GM10266 (cell line): ENCODE data around the gene THBS4.

ENCODE experiments used
- DNase-seq: peaks from one replicate; pipeline ENCODE4 v3.0.0; 2012; ENCODE audit errors: extremely low spot score
- CTCF ChIP-seq: IDR thresholded peaks from 2 replicates; pipeline ENCODE4 v1.5.1; 2012; ENCODE audit warnings: mild to moderate bottlenecking, low read depth; ENCODE audit not compliant: control insufficient read depth, insufficient read depth; ENCODE audit errors: missing control alignments

THBS4 gene

GRCh38 chr5:80059354-80059980, 24.3 kb downstream of the THBS4 start:
- no peak for DNase-seq
- no peak for TF ChIP-seq CTCF

DNA sequence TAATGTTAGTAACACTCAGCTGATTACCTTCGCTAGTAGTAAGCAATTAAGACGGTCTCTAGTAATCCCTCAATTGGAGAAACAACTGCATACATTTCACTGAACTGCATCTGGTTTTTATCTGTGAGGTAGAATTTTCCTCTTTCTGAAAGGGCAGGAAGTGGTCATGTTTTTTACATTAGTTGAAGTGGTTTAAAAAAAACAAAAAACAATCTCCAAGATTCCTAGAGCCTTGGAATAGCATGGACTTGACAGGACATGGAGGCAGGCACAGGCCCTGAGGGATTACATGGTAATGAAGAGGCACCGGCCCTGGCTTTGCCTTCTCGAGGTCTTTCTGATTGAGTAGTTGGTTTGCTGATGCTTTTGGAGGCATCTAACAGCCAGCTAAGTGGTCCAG, 25.8 kb downstream of the THBS4 start:
- no peak for DNase-seq
- no peak for TF ChIP-seq CTCF

- DNase-seq, result no peak
- no peak for TF ChIP-seq CTCF
Measured at GRCh38 chr5:80061547-80061946, 26.4 kb downstream of the THBS4 start.

- no peak for DNase-seq
- no peak for TF ChIP-seq CTCF
Measured at GRCh38 chr5:80064124-80064523, 29.0 kb downstream of the THBS4 start.

DNA sequence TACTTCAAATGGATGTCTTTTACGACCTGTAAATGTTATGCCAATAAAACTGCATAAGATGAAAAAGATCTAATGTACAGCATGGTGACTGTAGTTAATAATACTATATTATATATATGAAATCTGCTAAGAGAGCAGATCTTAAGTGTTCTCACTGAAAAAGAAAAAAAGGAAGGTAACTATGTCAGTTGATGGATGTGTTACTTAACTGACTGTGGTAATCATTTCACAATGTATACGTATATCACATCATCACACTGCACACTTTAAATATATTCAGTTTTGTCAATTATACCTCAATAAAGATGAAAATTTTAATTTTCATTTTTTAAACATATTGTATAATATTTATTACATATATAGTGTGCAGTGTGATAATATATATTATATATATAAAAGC, 31.9 kb downstream of the THBS4 start:
- DNase-seq, result no peak
- TF ChIP-seq CTCF, result no peak

DNA sequence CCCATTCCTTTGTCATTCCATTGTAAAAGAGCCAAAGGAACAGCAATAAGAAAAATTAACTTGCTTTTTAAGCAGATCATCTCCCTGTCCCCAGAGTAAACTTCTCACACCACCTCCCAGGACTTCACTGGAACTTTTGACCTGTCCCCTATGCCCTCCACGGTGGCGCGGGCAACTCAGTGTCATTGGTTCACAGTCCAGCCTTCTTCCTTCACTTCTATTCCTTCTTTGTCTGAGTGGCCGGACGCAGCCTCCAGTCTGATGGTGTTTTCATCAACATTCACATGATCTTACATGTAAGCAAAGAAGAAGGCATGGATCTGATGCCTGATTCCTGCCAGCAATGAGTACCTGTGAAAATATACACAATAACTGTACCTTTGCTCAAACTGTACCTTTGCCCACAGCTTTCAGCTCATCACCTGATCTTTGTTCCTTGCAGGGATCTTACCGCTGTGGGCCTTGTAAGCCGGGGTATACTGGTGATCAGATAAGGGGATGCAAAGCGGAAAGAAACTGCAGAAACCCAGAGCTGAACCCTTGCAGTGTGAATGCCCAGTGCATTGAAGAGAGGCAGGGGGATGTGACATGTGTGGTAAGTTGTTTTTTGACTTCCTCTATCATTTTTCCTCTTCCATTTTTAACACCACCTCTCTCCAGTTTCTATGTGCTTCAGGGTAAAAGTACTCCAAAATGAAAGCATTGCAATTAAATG, 32.5 kb downstream of the THBS4 start:
- no peak for TF ChIP-seq CTCF
- DNase-seq, result no peak

DNA sequence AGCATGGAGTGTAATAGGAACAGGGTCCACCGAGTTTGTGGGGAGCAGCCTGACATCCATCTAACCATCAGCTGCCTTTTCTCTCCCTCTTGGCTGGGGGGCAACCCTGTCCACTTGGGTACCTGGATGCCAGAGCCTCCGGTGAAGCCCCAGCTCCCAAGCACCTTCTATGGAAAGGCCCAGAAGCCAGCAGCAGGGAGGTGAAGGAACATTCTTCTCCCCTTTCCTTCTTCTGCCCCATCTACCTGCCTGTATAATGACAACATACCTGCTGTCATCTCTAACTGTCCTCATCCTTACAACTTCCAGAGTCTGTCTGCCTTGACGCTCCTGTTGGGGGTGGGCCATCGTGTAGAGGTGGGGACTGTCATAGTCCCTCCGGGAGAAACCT, 33.1 kb downstream of the THBS4 start:
- no peak for TF ChIP-seq CTCF

More for the DNA sequence above, 33.1 kb downstream of the THBS4 start:
- no peak for DNase-seq
